Ishikawa (cell line): Measurements from ENCODE around the gene B3GALT4.

ENCODE experiments used
- CREB1 ChIP-seq: IDR thresholded peaks from 2 replicates; pipeline ENCODE4 v1.6.1; 2012; ENCODE audit warnings: low read depth
- NFIC ChIP-seq: IDR thresholded peaks from 2 replicates; pipeline ENCODE4 v1.6.1; 2012
- RAD21 ChIP-seq: IDR thresholded peaks from 2 replicates; pipeline ENCODE4 v1.6.1; 2012; ENCODE audit warnings: low read depth
- USF1 ChIP-seq: IDR thresholded peaks from 2 replicates; pipeline ENCODE4 v1.6.1; 2012
- YY1 ChIP-seq: IDR thresholded peaks from 2 replicates; pipeline ENCODE4 v1.6.1; 2012; ENCODE audit warnings: low read depth

GRCh38 chr6:33304216-33304615 is 27.3 kb downstream of the B3GALT4 start:
- TF ChIP-seq NFIC, result no peak
- TF ChIP-seq USF1, result no peak
- TF ChIP-seq YY1, result no peak
- TF ChIP-seq CREB1, result no peak
- no peak for TF ChIP-seq RAD21
